NCI-H2227 treated with DMSO at 0.1 percent for 48 hours (cell line): ENCODE data around the gene SPRR1B.
"Not testable (repeated sequence)": the region's sequence is repeated elsewhere in the genome, so short reads cannot be mapped to it uniquely, and the experiment has no call there.

Experiments
- DNase-seq: peaks from one replicate; lab custom pipeline; 2025; lab: John Stamatoyannopoulos, UW

The SPRR1B gene

GRCh38 chr1:153040950-153041631 is 10.1 kb downstream of the SPRR1B start, which contains the start of gene SPRR2D:
Gene SPRR2D, minus strand, starts transcription at chr1:153041120. Its CDS starts 774 bp downstream, at chr1:153040346.
- no peak for DNase-seq

- DNase-seq, result no peak
Observed at GRCh38 chr1:153049211-153049610, 18.2 kb downstream of the SPRR1B start.

DNA sequence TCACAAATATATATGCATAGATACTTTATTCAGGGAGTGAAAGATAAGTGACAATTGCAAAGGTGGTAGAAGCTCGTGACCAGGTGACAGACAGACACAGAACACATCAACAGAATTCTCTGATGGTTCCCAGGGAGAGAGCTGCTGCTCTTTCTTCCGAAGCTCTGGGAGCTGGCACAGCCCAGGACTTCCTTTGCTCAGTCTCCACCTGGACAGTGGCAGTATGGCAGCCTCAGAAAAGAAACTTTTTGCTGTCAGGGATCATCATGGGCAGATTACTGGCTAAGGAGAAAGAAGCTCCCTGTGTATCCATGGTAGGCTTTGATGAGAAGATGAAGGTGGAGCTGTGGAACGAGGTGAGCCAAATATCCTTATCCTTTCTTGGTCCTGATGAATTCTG is 25.1 kb downstream of the SPRR1B start:
- not testable (repeated sequence) for DNase-seq

GRCh38 chr1:153057375-153057774 is 26.4 kb downstream of the SPRR1B start, which contains the start of gene SPRR2A:
Gene SPRR2A, minus strand, starts transcription at chr1:153057512. Its CDS starts 777 bp downstream, at chr1:153056735.
- DNase-seq, result no peak

DNA sequence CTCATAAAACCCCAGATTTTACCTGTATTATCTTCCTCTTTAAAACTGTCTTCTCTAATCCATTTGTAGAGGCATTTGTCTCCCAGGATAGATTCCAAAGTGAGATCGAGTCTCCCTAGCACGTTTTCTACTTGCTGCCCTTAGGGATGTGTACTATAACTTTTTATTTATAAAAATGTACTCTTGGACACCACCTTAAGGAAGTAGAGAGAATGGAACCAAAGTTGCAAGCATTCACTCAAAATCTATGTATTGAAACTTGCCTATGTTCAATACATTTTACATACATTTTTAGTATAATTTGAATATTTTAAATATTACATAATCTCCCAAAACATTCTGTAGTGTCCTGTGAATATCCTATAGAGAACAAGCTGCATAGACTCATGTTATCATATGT is 27.2 kb downstream of the SPRR1B start:
- DNase-seq, result no peak

DNA sequence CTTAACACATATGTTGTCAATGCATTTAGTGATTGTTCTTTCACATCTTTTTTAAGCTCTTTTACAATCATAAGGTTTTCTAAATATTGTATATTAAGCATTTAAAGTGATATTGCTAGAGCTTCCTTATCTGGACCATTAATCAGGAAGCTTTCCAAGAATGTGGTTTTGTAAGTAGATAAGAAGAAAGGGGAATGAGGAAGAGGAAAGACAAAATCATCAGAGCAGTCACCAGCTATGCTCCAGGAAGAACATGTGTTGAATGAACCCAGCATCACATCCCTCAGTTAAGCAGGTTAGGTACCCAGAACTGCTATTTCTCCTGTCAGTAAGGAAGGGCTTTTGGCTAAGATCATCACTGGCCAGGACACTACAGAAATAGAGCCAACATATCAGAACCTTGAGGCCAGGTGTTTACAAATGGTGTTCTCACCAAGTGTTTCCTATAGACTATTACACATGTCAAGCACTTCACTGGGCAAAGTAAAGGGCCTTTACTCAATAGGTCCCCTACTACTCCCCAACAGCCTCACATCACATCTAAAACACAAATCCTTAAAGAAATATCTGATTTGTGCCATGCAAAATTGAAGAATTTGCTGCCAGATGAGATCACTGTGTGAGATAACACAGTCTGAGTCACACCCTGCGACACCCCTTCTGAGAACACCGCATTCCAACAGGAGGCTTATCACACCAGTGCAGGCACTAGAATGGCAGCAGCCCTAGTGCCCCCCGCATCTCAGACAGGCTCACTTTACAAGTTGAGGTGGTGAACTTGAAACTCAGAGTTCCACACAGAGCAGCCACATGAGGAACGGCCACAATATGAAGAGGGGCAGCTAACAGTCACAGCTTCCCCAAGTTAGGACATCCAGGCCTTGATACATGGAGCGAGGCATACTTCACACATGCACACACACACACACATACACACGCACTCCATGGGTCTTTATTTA is 28.1 kb downstream of the SPRR1B start:
- no peak for DNase-seq

- no peak for DNase-seq
Observed at GRCh38 chr1:153070243-153070642, 39.2 kb downstream of the SPRR1B start.

- DNase-seq, result no peak
Observed at GRCh38 chr1:153071511-153071910, 40.5 kb downstream of the SPRR1B start, which contains the start of gene SPRR2B. Gene SPRR2B, minus strand, starts transcription at chr1:153071611. Its CDS starts 772 bp downstream, at chr1:153070839.

- no peak for DNase-seq
Observed at GRCh38 chr1:153072806-153073726, 42.1 kb downstream of the SPRR1B start.

DNA sequence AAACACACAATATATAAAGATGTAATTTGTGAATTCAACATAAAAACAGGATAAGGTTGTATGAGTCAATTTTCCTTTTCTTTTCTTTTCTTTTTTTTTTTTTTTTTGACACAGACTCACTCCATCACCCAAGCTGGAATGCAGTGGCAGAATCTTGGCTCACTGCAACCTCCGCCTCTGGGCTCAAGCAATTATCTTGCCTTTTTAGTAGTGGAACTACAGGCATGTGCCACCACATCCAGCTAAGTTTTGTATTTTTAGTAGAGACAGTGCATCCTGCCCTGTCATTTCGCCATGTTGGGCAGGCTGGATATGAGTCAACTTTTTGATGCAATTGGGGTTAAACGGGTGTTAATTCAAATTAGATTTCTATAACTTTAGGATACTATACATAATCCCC is 50.7 kb downstream of the SPRR1B start:
- DNase-seq, result no peak
